ENCODE measurements around the gene MAP3K7CL.

- TF ChIP-seq YY1 (IDR thresholded peaks at IDR 0.05; ENCODE audit: insufficient read depth, insufficient read length) (no peak), ZNF274 (IDR thresholded peaks at IDR 0.05; ENCODE audit: low read depth, low read length) (no peak), SUZ12 (IDR thresholded peaks at IDR 0.05; ENCODE audit: extremely low read depth, insufficient read depth, insufficient read length) (no peak)
Measured at GRCh38 chr21:29130270-29130969, at the start of gene MAP3K7CL.

Measured in NT2/D1 (cell line).